Glutamatergic neuron (in vitro differentiated cells): Measurements from ENCODE around the gene RUNX3. TPM values are rescaled to one million over a fixed set of nuclear protein-coding genes. Genes with fewer than 3 reads are reported as not detected.
"Not testable (repeated sequence)": the region's sequence is repeated elsewhere in the genome, so short reads cannot be mapped to it uniquely, and the experiment has no call there.

Experiments used
- DNase-seq: peaks from one replicate; pipeline ENCODE4 v3.0.0; 2022
- H3K27ac Mint-ChIP-seq: one replicate; pipeline ENCODE4 v1.8.0; 2020; ENCODE audit warnings: mild to moderate bottlenecking, mixed read lengths, inconsistent platforms; ENCODE audit not compliant: unreplicated experiment
- H3K27me3 Mint-ChIP-seq: one replicate; pipeline ENCODE4 v1.8.0; 2020; ENCODE audit warnings: mild to moderate bottlenecking, moderate library complexity, mixed read lengths, inconsistent platforms; ENCODE audit not compliant: unreplicated experiment
- H3K36me3 Mint-ChIP-seq: one replicate; pipeline ENCODE4 v1.8.0; 2020; ENCODE audit warnings: mild to moderate bottlenecking, mixed read lengths, inconsistent platforms; ENCODE audit not compliant: unreplicated experiment
- H3K4me1 Mint-ChIP-seq: one replicate; pipeline ENCODE4 v1.8.0; 2020; ENCODE audit warnings: mild to moderate bottlenecking, low read depth, mixed read lengths, inconsistent platforms; ENCODE audit not compliant: unreplicated experiment
- H3K4me3 Mint-ChIP-seq: one replicate; pipeline ENCODE4 v1.8.0; 2020; ENCODE audit warnings: mild to moderate bottlenecking, mixed read lengths, inconsistent platforms; ENCODE audit not compliant: unreplicated experiment
- H3K9me3 Mint-ChIP-seq: one replicate; pipeline ENCODE4 v1.8.0; 2020; ENCODE audit warnings: mild to moderate bottlenecking, moderate library complexity, mixed read lengths, inconsistent platforms; ENCODE audit not compliant: unreplicated experiment
- CTCF ChIP-seq: fragments of 200-600 bp; sonication (generic); IDR thresholded peaks from one replicate; pipeline ENCODE4 v1.5.0; 2021; ENCODE audit not compliant: partially characterized antibody, unreplicated experiment
- total RNA-seq: library from RNA; stranded (reverse); fragmentation: NEBNext Ultra II Directional; extraction: Animal tissue kit (Norgen Biotek cat#: 25700); gene quantifications from one replicate; pipeline ENCODE4 v1.2.1, GENCODE V29; 2021; ENCODE audit not compliant: unreplicated experiment

The RUNX3 gene
- total RNA-seq, 1 donor from 2014 or later: 0.15 TPM

GRCh38 chr1:24908591-24909259 lies 21.4 kb downstream of the RUNX3 start:
- peaks cover 3% of the 10 kb centered on the region for H3K27me3 Mint-ChIP-seq
- H3K4me3 Mint-ChIP-seq: no peak overlapping the region
- H3K36me3 Mint-ChIP-seq: peaks cover 10% of the 10 kb centered on the region

GRCh38 chr1:24907587-24908294 lies 22.3 kb downstream of the RUNX3 start:
- peaks cover 10% of the 10 kb centered on the region for H3K36me3 Mint-ChIP-seq
- not testable (repeated sequence) for DNase-seq, H3K27ac Mint-ChIP-seq, H3K4me3 Mint-ChIP-seq, H3K9me3 Mint-ChIP-seq, H3K4me1 Mint-ChIP-seq, H3K27me3 Mint-ChIP-seq

More at GRCh38 chr1:24908591-24909259, 21.4 kb downstream of the RUNX3 start:
- no peak for TF ChIP-seq CTCF
- Mint-ChIP-seq H3K9me3 (peaks cover 10% of the 10 kb centered on the region), H3K27ac (no peak overlapping the region), H3K4me1 (peaks cover 9% of the 10 kb centered on the region)
- DNase-seq: no peak

GRCh38 chr1:24906760-24907490 lies 23.2 kb downstream of the RUNX3 start:
- Mint-ChIP-seq H3K36me3 (peaks cover 10% of the 10 kb centered on the region), H3K27me3 (no peaks in the 10 kb centered on the region), H3K4me3 (no peak overlapping the region), H3K4me1 (no peaks in the 10 kb centered on the region), H3K27ac (no peak overlapping the region), H3K9me3 (peaks cover 6% of the 10 kb centered on the region)
- no peak for DNase-seq
- no peak for TF ChIP-seq CTCF

GRCh38 chr1:24905979-24906720 lies 23.9 kb downstream of the RUNX3 start:
- H3K36me3 Mint-ChIP-seq: peaks cover 10% of the 10 kb centered on the region
- no peak for TF ChIP-seq CTCF
- peaks cover 4% of the 10 kb centered on the region for H3K9me3 Mint-ChIP-seq
- DNase-seq: no peak
- H3K4me3 Mint-ChIP-seq: no peak overlapping the region
- H3K4me1 Mint-ChIP-seq: peaks cover 5% of the 10 kb centered on the region
- no peak overlapping the region for H3K27ac Mint-ChIP-seq
- no peaks in the 10 kb centered on the region for H3K27me3 Mint-ChIP-seq

GRCh38 chr1:24905355-24905978 lies 24.6 kb downstream of the RUNX3 start:
- DNase-seq: no peak
- Mint-ChIP-seq H3K36me3 (peaks cover 10% of the 10 kb centered on the region), H3K27ac (no peak overlapping the region), H3K4me3 (no peak overlapping the region), H3K4me1 (peaks cover 10% of the 10 kb centered on the region), H3K9me3 (peaks cover 4% of the 10 kb centered on the region), H3K27me3 (no peaks in the 10 kb centered on the region)
- no peak for TF ChIP-seq CTCF
